Esophagus muscularis mucosa (tissue), 3 donors: ENCODE results near the gene CSRP1.

ENCODE experiments used
- CTCF ChIP-seq, 3 experiments: fragments of 200-600 bp in 2 of 3; fragments of 450-650 bp in 1 of 3; sonication (generic) in 2 of 3; IDR thresholded peaks; one replicate each; pipeline ENCODE4 v1.5.1; 2017 to 2019; ENCODE audit warnings: antibody characterized with exemption in 3 of 3, mild to moderate bottlenecking in 2 of 3, moderate library complexity in 1 of 3
- POLR2A ChIP-seq: fragments of 450-650 bp; IDR thresholded peaks from one replicate; pipeline ENCODE4 v1.6.1; 2017; ENCODE audit warnings: antibody characterized with exemption, moderate library complexity, mild to moderate bottlenecking, low read depth

GRCh38 chr1:201496296-201496690, 10.6 kb downstream of the CSRP1 start:
- TF ChIP-seq CTCF (IDR thresholded peaks at IDR 0.05) (no peak), POLR2A (no peak)
